ENCODE measurements around the gene LGI4.
"Not testable (repeated sequence)": the region's sequence is repeated elsewhere in the genome, so short reads cannot be mapped to it uniquely, and the experiment has no call there.

The LGI4 gene

DNA sequence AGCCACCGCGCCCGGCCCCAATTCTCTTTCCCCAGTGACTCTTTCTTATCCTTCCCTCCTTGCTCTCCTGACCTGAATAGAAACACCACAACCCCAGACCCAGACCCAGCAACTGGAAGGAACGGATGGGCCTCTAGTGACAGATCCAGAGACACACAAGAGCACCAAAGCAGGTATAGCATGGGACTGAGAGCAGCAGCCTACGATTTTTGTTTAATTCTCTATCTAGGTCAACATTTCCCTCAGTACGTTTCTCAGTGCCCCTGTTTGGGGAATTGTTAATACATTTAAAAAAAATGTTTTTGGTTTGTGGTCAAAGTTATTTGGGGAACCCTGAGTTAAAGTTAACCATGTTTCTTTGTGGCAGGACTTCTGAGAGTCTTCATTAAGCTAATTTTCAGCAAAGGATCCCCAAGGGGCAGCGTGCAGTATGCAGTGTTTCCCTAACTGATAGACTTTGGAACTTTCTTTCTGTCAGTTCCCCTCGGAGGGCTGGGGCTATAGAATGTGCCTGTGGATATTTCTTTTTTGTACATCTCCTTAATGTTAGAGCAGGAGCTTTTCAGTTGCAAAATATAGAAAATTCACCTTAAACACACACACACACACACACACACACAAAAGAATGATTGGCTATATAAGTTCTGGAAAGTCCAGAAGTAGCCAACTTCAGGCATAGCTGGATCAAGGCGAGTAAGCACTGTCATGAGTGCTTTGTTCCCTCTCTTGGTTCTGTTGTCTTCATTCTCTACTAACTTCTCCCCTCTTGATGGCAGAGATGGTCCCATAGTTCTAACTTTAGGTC, 26.0 kb upstream of the LGI4 start:
- DNase-seq = no peak

DNA sequence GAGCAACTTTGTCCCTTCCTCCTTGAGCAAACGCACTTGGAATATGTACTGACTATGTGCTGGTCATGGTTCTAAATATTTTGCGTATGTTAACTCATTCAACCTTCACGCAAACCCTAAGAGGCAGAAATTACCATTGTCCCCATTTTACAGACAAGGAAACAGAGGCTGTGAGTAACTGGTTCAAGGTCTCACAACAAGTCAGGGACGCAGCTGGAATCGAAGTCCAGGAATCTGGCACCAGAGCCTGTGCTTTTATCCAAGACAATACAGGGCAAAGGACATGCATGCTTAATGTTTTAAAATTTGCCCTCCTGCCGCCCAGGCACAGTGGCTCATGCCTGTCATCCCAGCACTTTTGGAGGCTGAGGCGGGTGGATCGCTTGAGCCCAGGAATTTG, 24.7 kb upstream of the LGI4 start:
- no peak for DNase-seq

DNA sequence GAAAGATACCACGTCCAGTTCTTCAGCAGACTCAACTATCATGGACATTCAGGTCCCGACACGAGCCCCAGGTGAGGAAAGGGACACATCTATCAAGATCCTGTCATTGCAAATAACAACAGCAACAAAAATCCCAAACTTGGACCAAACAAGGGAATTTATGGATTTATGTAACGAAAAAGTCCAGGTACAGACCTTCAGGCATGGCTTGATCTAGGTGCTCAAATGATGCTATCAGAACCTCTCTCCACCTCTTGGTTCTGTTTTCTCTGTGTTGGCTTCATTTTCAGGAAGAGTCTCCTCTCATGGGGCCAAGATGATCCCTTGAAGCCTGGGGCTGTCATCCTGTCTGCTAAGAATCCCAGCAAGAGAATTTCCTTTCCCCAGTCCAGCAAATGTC, 22.6 kb upstream of the LGI4 start:
- DNase-seq = no peak

DNA sequence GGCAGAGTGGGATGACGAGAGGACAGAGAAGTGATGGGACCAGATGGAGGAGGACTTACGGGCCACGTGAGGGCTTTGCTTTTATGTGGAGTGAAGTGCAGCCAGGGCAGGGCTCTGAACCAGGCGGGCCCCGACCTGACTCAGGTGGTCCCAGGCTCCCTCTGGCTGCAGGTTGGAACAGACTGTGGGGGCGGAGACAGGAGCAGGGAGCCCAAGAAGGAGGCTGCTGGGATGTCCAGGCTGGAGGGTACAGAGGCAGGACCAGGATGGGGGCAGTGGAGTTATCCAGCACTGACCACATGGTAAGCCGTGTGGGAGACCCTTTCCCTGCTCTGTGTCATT, 21.8 kb upstream of the LGI4 start:
- no peak for DNase-seq

DNA sequence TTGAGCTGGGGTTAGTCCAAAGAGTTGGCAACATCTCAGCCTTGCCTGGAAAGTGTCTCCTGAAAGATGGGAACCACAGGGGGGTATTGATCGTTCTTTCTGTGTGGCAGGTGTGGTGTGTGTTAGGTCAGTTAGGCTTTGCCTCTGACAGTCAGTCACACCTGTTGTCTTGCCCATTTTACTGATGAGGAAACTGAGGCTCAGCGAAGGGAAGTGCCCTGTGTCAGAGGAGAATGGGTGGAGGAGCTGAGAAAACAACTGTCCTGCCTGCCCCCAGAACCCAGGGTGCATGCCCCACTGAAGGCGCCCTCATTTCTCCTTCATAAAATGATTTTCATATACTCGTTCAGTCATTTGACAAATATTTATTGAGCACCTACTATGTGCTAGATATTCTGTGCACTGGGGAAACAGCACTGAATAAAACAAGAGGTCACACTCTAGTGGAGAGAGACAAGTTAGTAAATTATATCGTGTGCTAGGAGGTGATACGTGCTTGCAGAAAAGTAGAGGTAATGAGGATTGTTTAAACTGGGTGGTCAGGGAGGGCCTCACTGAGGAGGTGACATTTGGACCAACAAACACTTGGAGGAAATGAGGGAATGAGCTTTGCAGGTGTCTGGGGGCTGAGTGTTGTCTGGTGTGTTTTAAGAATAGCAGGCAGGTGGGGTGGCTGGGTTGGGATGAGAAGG, 21.3 kb upstream of the LGI4 start:
- no peak for DNase-seq

DNA sequence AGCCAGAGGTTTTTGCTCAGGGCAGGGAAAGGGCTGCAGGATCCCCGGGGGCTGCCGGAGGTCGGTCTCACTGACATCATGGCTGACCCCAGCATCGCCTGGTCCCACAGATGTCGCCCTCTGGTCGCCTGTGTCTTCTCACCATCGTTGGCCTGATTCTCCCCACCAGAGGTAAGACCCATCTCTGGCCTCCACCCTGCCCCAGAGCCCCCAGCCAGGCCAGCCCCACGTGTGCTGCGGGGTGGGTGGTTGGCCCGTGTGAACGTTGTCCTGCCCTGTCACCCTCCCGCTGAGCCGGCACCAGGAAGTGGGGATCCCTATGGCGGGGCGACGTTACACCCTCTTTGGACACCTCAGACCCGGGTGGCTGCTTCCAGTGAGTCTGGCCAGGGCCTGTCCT, 20.6 kb upstream of the LGI4 start:
- DNase-seq = no peak

DNA sequence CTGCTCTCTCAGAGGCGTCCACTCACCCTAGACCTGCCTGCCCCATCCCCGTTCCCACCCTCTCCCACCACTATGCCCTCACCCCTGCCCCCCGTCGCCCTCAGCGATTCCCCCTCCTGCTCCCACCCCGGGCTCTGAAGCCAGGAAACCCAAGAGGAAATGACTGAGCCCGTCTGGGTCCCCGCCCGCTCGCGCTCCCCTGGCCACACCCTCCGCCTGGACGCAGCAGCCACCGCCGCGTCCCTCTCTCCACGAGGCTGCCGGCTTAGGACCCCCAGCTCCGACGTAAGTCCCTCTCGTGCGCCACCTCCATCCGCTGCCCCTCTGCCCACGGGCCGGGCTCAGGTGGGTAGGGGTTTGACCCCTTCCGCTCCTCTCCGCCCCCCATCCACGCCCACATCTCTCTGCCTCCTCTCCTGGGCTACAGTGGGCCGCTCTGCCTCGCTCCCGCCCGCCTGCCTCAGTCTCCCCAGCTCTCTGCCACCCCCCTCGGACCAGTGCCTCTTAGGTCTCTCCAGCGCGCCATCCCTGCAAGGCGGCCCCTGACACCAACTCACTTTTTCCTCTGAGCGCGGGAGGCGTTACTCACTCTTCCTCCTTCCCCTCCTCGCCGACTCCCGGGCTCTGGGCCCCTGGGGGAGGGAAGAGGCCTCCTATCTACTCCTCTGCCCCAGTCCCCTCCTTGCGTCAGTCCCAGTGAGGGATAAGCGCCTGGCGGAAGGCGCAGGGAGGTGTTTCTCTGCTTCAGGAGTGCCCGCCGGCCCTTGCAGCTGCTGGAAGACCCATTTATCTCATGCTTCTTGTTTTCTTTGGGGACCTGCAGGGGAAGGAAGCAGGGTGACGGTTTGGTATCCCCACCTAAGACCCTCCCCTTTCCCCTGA, 19.9 kb upstream of the LGI4 start, which contains the start of gene FXYD5:
Gene FXYD5 (plus strand): TSS at position 211 of the 882 bp plus-strand sequence. CDS start 816 bp downstream, outside the sequence.
- DNase-seq = peak; percentile 68

DNA sequence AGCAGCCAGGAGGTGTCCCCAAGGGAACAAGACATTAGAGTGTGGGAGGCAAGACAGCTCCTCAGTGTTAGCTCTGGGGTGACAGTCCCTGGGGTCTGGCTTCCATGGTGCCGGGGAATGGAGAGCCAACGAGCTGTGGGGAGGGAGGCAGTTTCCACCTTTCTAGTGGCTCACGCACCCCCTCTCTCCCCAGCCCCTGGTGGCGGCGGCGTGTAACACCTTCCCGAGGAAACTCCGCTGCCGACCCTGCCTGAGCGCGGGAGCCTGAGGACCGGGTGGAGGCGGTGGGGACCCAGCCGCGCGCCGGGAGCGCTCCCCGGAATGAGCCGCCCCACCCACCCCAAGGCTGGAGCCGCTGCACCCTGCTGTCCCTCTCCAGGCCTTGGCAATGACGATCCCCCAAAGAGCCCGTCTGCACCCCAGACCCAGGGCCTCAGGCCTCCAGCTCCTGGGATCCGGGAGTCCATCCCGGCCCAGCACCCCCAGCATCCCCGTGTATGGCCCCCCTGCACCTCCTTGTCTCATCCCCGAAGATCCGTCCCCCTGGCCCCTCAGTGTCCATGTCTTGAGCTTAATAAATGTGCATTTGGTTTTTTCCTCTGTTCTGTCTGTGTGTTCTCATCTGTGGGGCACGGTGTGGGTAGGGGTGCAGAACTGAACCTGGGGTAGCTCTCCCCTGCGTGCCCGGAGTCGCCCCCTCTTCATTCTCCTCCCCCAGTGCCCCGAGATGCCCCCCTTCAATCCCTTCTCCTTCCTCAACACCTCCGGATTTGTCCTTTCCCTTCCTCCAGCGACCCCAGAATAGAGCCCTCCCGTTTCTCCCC, 19.1 kb upstream of the LGI4 start:
- DNase-seq = no peak

DNA sequence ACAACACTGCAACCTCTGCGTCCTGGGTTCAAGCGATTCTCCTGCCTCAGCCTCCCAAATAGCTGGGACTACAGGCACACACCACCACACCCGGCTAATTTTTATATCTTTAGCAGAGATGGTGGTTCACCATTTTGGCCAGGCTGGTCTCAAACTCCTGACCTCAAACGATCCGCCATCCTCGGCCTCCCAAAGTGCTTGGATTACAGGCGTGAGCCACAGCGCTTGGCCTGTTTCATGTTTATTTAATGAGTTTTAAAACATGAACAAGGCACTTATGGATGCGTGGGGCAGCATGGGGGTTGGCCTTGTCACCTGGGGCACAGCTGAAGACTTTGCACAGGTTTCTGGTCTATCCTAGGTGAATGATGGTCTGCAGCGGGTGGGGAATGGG, 18.3 kb upstream of the LGI4 start:
- DNase-seq = not testable (repeated sequence)

DNA sequence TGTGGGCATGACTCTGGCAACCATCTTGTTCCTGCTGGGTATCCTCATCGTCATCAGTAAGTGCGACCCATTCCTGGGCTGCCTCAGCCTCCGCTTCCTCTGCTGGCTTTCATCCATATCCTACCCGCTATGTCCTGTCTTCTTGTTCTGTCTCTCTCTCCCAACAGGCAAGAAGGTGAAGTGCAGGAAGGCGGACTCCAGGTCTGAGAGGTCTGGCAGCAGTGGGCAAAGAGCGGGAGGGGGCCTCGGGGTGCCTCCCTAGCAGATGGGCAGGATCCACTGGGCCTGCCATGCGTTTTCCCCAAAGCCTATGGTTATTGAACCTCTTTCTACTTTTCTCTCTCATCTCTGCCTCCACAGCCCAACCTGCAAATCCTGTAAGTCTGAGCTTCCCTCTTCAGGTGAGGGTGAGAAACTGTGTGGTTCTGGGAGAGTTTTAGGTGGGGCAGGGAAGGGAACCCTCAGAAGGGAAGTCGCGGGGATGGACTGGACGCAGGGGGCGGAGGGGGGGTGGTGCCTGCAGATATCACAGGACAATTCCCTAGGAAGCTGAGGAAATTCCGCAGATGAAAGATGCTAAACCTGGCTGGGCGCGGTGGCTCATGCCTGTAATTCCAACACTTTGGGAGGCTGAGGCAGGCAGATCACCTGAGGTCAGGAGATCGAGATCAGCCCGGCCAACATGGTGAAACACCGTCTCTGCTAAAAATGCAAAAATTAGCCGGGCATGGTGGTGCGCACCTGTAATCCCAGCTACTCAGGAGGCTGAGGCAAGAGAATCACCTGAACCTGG, 16.6 kb upstream of the LGI4 start:
- no peak for DNase-seq

DNA sequence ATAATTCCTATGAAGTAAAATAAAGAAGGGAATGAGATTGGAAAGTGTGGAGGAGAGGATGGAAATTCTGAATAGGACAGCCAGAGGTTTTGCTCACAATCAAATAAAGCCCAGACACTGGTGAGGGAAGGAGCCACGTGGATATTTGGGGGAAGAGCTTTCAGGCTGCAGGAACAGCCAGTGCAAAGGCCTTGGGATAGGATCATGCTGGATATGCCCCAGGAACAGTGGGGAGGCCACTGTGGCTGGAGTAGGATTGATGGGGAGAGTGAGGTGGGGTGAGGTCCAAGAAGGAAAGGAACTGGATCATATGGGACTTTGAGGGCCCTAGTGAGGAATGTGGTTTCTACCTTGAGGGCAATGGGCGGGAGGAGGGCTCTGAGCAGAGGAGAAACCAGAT, 15.6 kb upstream of the LGI4 start:
- no peak for DNase-seq

DNA sequence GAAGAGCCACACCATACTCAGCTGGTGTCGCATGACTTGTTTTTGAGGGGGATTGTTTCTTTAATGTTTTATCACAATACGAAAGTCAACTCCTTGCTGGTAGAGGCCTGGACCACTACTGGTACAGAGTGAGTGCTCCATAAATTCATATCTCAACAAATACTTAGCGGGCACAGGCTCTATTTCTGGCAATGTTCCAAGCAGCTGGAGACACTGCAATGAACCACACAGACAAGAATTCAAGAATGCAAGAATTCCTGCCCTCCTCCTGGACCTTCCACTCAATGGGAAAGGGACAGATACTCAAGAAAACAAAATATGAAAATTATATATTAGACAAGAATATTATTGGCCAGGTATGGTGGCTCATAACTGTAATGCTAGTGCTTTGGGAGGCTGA, 14.6 kb upstream of the LGI4 start:
- DNase-seq = no peak

DNA sequence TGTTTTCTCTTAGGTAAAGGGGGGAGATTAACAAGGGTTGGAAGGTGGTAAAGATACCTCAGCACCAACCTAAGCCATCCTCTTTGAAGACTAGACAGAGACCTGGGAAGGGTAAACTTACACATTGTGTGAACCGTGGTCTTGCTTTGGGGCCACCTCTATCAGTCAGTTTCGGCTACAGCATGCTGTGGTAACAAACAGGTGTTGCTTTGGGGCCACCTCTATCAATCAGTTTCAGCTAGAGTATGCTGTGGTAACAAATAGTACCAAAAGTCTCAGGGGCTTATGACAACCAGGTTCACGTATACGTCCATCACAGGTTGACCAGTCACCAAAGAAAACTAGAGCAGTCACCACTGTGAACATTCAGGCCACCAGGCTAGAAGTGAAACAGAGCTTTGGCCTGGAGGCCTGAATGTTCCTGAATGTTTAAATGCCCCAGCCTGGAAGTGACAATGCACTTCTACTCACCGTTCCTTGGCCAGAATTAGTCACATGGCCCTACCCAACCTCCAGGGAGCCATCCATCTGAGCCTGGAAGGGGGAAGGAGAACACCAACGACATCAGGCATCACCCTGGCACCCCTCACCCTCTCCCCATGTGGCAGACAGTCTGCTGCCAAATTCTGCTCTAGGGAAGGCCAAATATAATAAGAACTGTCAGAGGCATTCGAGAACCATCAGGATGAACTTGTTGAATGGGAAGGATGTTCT, 12.0 kb upstream of the LGI4 start:
- DNase-seq = no peak

DNA sequence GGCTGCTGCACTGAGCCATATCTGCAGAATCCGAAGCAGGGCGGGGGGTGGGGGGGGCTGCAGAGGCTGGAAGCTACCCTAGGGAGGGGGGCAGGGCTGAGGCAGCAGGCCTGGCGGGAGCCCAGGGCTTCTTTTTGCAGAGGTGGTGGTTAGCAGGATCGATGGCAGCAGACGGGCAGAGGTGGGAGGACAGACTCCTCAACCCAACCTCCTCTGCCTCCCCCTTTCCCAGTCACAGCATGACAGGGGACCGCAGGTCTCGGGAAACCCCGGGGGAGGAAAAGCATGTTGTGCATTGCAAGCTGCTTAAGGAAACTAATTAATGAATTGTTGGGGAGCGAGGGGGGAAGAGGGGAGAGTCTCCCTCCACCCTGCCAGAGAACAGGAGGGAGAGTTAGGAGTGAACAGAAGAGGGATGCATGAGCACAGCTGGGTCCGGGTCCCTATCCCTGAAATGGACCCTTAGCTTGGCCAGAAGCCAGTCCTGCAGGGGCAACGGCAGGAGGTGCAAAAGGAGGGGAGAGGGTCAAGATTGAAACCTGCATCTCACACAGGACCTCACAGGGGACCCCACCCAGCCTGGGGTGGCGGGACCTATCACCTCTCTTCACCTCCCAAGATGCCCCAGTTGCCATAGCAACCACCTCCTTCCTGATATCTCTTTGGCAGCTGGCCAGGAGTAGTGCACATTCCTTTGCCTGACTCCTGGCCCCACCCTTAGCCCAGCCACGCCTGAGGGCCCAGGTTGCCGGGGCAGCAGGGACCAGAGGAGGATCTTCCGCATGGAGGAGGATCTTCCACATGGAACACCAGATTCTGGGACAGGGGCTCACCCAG, 10.0 kb upstream of the LGI4 start:
- DNase-seq = peak; percentile 46

DNA sequence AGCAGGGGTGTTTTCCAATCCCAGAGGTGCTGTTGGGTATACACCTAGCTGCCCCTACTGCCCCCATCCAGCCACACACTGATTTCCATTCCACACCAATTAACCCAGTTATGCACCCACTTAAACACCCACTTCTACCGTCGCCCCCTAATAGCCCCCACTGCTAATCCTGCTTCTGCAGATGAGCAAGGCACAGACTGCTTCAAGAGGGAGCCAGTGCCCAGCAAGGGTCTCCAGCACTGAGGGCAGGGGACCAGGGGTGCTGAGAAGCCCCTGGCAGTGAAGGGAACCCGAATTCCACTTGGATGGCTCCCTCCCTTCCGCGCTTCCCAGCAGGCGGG, 9.4 kb upstream of the LGI4 start:
- DNase-seq = no peak

DNA sequence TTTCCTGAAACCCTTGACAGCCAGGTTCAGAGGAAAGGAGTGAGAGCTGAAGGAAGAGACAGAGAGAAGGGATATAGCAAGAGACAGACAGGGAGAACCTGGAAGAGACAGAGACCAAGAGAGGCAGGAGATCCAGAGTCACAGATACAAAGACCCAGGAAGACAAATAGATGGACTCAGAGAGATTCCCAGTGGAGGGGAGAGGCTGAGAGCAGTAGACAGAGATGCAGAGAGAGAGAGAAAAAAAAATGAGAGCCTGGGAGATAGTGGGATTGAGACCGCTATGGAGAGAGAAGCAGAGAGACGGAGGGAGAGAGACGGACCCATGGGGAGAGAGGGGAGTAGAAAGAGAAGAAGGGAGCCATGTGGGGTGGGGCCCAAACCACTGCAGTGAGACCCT, 9.0 kb upstream of the LGI4 start:
- no peak for DNase-seq

DNA sequence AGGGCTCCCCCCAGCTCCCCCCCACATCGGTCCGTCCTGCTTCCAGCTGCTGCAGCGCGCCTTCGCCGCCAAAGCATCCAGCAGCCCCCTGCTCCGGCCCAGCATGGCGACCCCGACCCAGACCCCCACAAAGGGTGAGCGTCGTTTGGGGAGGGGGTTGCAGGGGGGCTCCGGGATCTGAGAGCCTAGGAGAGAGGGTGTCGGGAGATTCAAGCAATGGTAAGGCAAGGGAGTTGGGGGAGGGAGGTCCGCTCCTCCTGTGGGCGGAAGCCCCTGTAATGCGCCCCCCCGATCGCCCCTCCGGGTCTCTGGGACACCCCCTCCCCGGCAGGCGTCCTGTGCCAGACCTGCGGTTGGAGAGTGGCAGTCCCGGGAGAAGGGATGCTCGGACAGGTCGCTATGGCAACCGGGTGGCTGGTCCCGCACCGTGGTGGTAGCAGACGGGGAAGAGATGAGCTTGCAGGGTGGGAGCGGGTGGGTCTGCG, 8.4 kb upstream of the LGI4 start, which contains the start of gene FXYD7:
Gene FXYD7 (plus strand): TSS at position 25 of the 485 bp plus-strand sequence. CDS start 79 bp downstream, at position 104.
- peak; percentile 47 for DNase-seq

DNA sequence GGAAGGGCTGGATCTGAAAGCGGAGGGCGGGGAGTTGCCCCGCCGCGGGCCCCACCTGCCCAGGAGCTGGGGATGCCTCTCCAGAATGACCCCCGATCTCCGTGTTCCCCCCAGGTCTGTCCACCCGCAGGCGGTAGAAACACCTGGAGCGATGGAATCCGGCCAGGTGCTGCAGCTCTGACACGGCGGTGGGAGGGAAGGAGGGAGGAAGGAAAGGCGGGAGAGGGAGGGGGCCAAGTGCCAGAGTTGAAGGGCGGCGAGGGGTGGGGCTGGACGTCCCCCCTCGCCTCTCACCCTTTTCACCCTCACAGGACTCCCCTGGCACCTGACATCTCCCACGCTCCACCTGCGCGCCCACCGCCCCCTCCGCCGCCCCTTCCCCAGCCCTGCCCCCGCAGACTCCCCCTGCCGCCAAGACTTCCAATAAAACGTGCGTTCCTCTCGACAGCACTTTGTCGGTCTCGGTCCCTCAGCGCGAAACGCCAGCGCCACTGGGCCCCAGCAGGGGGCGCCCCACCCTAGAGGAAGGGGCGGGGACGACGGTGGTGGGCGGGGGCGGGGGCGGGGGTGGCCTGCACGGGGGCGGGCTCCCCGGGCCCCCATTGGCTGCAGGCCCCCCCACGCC, 7.9 kb upstream of the LGI4 start:
- peak; percentile 61 for DNase-seq

DNA sequence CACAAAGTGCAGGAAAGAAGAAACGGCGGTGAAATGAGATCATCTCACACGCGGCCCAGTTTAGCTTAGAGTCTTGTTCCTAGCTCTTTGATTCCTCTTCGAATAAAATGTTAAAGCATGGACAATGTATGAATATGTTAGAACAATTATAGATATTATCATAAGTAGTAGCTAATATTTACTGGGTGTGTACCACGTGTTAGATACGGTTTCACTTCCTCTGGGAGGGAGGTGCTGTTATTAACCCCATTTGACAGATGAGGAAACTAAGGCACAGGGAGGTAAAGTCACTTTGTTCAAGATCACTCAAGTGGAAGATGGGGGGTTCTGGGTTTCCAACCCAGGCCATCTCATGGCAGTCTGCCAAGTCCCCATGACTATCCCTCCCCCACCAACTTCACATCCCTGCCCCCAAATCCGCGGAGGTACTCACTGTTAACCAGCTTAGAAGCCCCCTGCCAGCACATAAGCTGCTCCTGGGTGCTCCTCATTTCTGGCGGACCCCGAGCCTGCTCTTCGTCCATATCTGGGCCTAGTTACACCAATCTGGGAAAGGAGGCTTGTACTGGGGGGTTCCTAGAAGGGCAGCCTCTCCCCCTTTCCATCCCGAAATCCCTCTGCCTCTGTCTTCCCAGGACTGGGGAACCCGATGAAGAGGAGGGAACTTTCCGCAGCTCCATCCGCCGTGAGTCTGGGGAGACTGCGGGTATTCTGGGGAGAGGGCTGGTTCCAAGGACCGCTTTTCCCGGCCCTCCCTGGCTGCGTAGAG, 7.2 kb upstream of the LGI4 start:
- DNase-seq = peak; percentile 49

Data from right forelimb (tissue), 1 donor.